HG03460 (cell line): ENCODE measurements around the gene NBPF12.
"Not testable (repeated sequence)": the region's sequence is repeated elsewhere in the genome, so short reads cannot be mapped to it uniquely, and the experiment has no call there.

ENCODE experiments used
- ATAC-seq: cut with Tn5 transposase; IDR thresholded peaks from one replicate; pipeline ENCODE4 v1.9.1; 2021; ENCODE audit not compliant: unreplicated experiment

NBPF12 gene

GRCh38 chr1:146972681-146973080, 34.6 kb downstream of the NBPF12 start:
- not testable (repeated sequence) for ATAC-seq

- not testable (repeated sequence) for ATAC-seq
Observed at GRCh38 chr1:146985855-146986254, 47.7 kb downstream of the NBPF12 start.

- not testable (repeated sequence) for ATAC-seq
Observed at GRCh38 chr1:146986450-146986849, 48.3 kb downstream of the NBPF12 start.

GRCh38 chr1:146987502-146987901, 49.4 kb downstream of the NBPF12 start:
- ATAC-seq: not testable (repeated sequence)

- ATAC-seq: not testable (repeated sequence)
Observed at GRCh38 chr1:146989455-146989854, 51.3 kb downstream of the NBPF12 start.

- ATAC-seq: not testable (repeated sequence)
Observed at GRCh38 chr1:147008495-147008894, 70.4 kb downstream of the NBPF12 start.

GRCh38 chr1:147026975-147027374, 88.9 kb downstream of the NBPF12 start:
- not testable (repeated sequence) for ATAC-seq

- not testable (repeated sequence) for ATAC-seq
Observed at GRCh38 chr1:147030066-147030653, 92.0 kb downstream of the NBPF12 start.

- no peak for ATAC-seq
Observed at GRCh38 chr1:147039916-147040315, 101.8 kb downstream of the NBPF12 start.

GRCh38 chr1:147042891-147043290, 104.8 kb downstream of the NBPF12 start:
- not testable (repeated sequence) for ATAC-seq

GRCh38 chr1:147044511-147044910, 106.4 kb downstream of the NBPF12 start:
- ATAC-seq: not testable (repeated sequence)
